GM12878 (cell line): ENCODE measurements around the gene MYO7A. TPM values are rescaled to one million over a fixed set of nuclear protein-coding genes. Genes with fewer than 3 reads are reported as not detected.

Experiments
- ATAC-seq: fragments of 200-7000 bp; cut with Tn5 transposase; 3 replicates; pipeline ENCODE4 v1.9.1; 2020; ENCODE audit warnings: mild to moderate bottlenecking, moderate library complexity
- BruUV-seq: library from RNA; stranded (reverse); fragments of 400-500 nt; replicated peaks from 2 replicates; lab custom pipeline; 2021; lab: Mats Ljungman, UMichigan
- CTCF ChIA-PET: fragments of 300-600 bp; sonication (Branson Sonifier 250); formaldehyde crosslinking; extraction: SDS; loops from one replicate; lab custom pipeline; 2021; ENCODE audit warnings: inconsistent platforms; lab: Yijun Ruan, JAX
- POLR2A ChIA-PET: fragments of 350-600 bp; formaldehyde crosslinking; extraction: SDS; loops from one replicate; lab custom pipeline; 2021; ENCODE audit warnings: inconsistent platforms; lab: Charles Lee
- RAD21 ChIA-PET: fragments of 300-600 bp; sonication (Branson Sonifier 250); formaldehyde crosslinking; loops from one replicate; lab custom pipeline; 2023; ENCODE audit warnings: antibody characterized with exemption; ENCODE audit not compliant: unreplicated experiment; lab: Charles Lee
- SMC1A ChIA-PET: fragments of 300-600 bp; sonication (Branson Sonifier 250); formaldehyde crosslinking; loops from one replicate; lab custom pipeline; 2023; ENCODE audit not compliant: unreplicated experiment, uncharacterized antibody; lab: Charles Lee
- DNase-seq: peaks from one replicate; pipeline ENCODE4 v3.0.0-alpha.2; 2011; ENCODE audit warnings: low read depth, low spot score
- FAIRE-seq: peaks from 3 replicates; lab custom pipeline; 2011; peaks lifted over from hg19 to GRCh38; lab: Jason Lieb, UNC
- H2AFZ ChIP-seq: 2 replicates; pipeline ENCODE4 v1.6.0; 2011; ENCODE audit warnings: low read depth, low read length, control low read depth; ENCODE audit not compliant: control insufficient read depth
- H3K27ac ChIP-seq: 2 replicates; pipeline ENCODE4 v1.5.1; 2011; ENCODE audit warnings: control low read depth; ENCODE audit not compliant: control insufficient read depth, insufficient read depth
- H3K27me3 ChIP-seq, 2 experiments: replicated peaks in 1 of 2; 2 replicates each; pipeline versions ENCODE4 v1.6.0 to v1.6.1; 2011; ENCODE audit warnings: low read length in 1 of 2; ENCODE audit not compliant: control insufficient read depth in 2 of 2, insufficient read depth in 2 of 2
- H3K36me3 ChIP-seq, 2 experiments: 2 replicates each; pipeline ENCODE4 v1.5.1; 2011; ENCODE audit warnings: low read length in 1 of 2; ENCODE audit not compliant: control insufficient read depth in 2 of 2, insufficient read depth in 2 of 2
- H3K4me1 ChIP-seq: 2 replicates; pipeline ENCODE4 v1.6.1; 2011; ENCODE audit warnings: mild to moderate bottlenecking, low read length, moderate library complexity, mixed read lengths; ENCODE audit not compliant: control insufficient read depth, insufficient read depth
- H3K4me2 ChIP-seq: 2 replicates; pipeline ENCODE4 v1.6.0; 2011; ENCODE audit warnings: control low read depth; ENCODE audit not compliant: control insufficient read depth, insufficient read depth
- H3K4me3 ChIP-seq: fragments of 200-600 bp; sonication (generic); 2 replicates; pipeline ENCODE4 v1.5.1; 2016
- H3K79me2 ChIP-seq: 2 replicates; pipeline ENCODE4 v1.6.0; 2011; ENCODE audit warnings: low read length; ENCODE audit not compliant: control insufficient read depth, insufficient read depth
- H3K9ac ChIP-seq: 2 replicates; pipeline ENCODE4 v1.8.0; 2011; ENCODE audit warnings: low read length, control low read depth, mixed read lengths; ENCODE audit not compliant: control insufficient read depth, insufficient read depth
- H3K9me3 ChIP-seq: replicated peaks from 3 replicates; pipeline ENCODE4 v1.5.1; 2011; ENCODE audit warnings: mild to moderate bottlenecking, low read length; ENCODE audit not compliant: control insufficient read depth, insufficient read depth
- H4K20me1 ChIP-seq: 2 replicates; pipeline ENCODE4 v1.6.0; 2011; ENCODE audit not compliant: control insufficient read depth, insufficient read depth
- CBFB ChIP-seq: IDR thresholded peaks from 2 replicates; pipeline ENCODE4 v1.6.1; 2016; ENCODE audit warnings: antibody characterized with exemption, low read depth
- CBX5 ChIP-seq: sonication (generic); IDR thresholded peaks from 2 replicates; pipeline ENCODE4 v1.6.1; 2016; ENCODE audit warnings: low read depth, moderate library complexity, mild to moderate bottlenecking, inconsistent platforms
- CTCF ChIP-seq, 3 experiments: IDR thresholded peaks in 2 of 3; conservative IDR thresholded peaks in 1 of 3; 2 replicates each; pipeline ENCODE4 v1.5.1; 2011; ENCODE audit warnings: low read depth in 3 of 3, low read length in 3 of 3, mild to moderate bottlenecking in 3 of 3, control low read depth in 2 of 3, moderate library complexity in 2 of 3, inconsistent platforms in 1 of 3, mixed read lengths in 1 of 3; ENCODE audit not compliant: control insufficient read depth in 2 of 3, insufficient read depth in 1 of 3; ENCODE audit errors: extremely low read depth in 1 of 3
- EZH2 ChIP-seq: IDR thresholded peaks from 2 replicates; pipeline ENCODE4 v1.6.1; 2012; ENCODE audit warnings: low read depth, mild to moderate bottlenecking, control low read depth, inconsistent platforms, low read length, borderline replicate concordance; ENCODE audit not compliant: control insufficient read depth
- FOXK2 ChIP-seq: fragments of 450-650 bp; IDR thresholded peaks from 2 replicates; pipeline ENCODE4 v1.6.1; 2017; ENCODE audit warnings: mild to moderate bottlenecking, moderate library complexity
- IKZF2 ChIP-seq, 2 experiments: fragments of 450-650 bp; IDR thresholded peaks; 2 replicates each; pipeline ENCODE4 v1.6.1; 2017; ENCODE audit warnings: mild to moderate bottlenecking in 2 of 2, moderate library complexity in 2 of 2
- MEF2A ChIP-seq: IDR thresholded peaks from 2 replicates; pipeline ENCODE4 v1.6.1; 2011; ENCODE audit warnings: low read depth, mild to moderate bottlenecking, low read length, moderate library complexity; ENCODE audit not compliant: insufficient read depth
- PML ChIP-seq: IDR thresholded peaks from 2 replicates; pipeline ENCODE4 v1.6.1; 2012; ENCODE audit warnings: low read length, inconsistent platforms
- POLR2AphosphoS2 ChIP-seq: IDR thresholded peaks from 2 replicates; pipeline ENCODE4 v1.6.1; 2011; ENCODE audit warnings: low read depth, mild to moderate bottlenecking, low read length, improper control_type of control experiment, moderate library complexity
- RELA ChIP-seq: fragments of 450-650 bp; IDR thresholded peaks from 2 replicates; pipeline ENCODE4 v1.8.0; 2014; ENCODE audit warnings: borderline replicate concordance; ENCODE audit not compliant: partially characterized antibody
- SP1 ChIP-seq: IDR thresholded peaks from one replicate; pipeline ENCODE4 v1.6.1; 2011; ENCODE audit warnings: low read depth, low read length
- SUZ12 ChIP-seq: fragments of 200-600 bp; sonication (generic); IDR thresholded peaks from one replicate; pipeline ENCODE4 v1.6.1; 2018; ENCODE audit warnings: antibody characterized with exemption, mild to moderate bottlenecking; ENCODE audit not compliant: unreplicated experiment
- TAF1 ChIP-seq: IDR thresholded peaks from 2 replicates; pipeline ENCODE4 v1.6.1; 2011; ENCODE audit warnings: mild to moderate bottlenecking, low read depth, low read length, borderline replicate concordance
- WRNIP1 ChIP-seq: IDR thresholded peaks from 2 replicates; pipeline ENCODE4 v1.6.1; 2011; ENCODE audit warnings: low read depth, low read length, improper control_type of control experiment, borderline replicate concordance
- ZBED1 ChIP-seq: IDR thresholded peaks from 2 replicates; pipeline ENCODE4 v1.6.1; 2016; ENCODE audit warnings: borderline replicate concordance
- ZBTB33 ChIP-seq: fragments of 450-650 bp; IDR thresholded peaks from 2 replicates; pipeline ENCODE4 v1.6.1; 2017; ENCODE audit warnings: mild to moderate bottlenecking
- ZNF274 ChIP-seq: IDR thresholded peaks from one replicate; pipeline ENCODE4 v1.8.0; 2011; ENCODE audit not compliant: insufficient read length, insufficient read depth
- WGBS: methylation state at CpG from one replicate; pipeline ENCODE4 v1.1.6; 2016; ENCODE audit warnings: low lambda C conversion rate; ENCODE audit not compliant: insufficient replicate concordance, insufficient coverage; ENCODE audit errors: missing lambda C conversion rate; 5-methylcytosine and 5-hydroxymethylcytosine counted together
- in situ Hi-C: fragments of 300-500 bp; cut with MboI; formaldehyde crosslinking; loops from 9 replicates; pipeline ENCODE4 v1.14.3; 2018; ENCODE audit warnings: mixed read lengths
- intact Hi-C: fragments of 100-400 bp; cut with micrococcal nuclease; formaldehyde crosslinking; loops from one replicate; pipeline ENCODE4 v1.14.2; 2022; ENCODE audit not compliant: unreplicated experiment
- polyA plus RNA-seq, 11 experiments: library from polyadenylated mRNA; depleted of rRNA in 4 of 11; unstranded in 6 of 11; stranded (reverse) in 5 of 11; fragments of >200 nt; fragmentation: Nextera tagmentation in 4 of 11; fragmentation: Illumina TruSeq in 1 of 11; extraction: Ambion mirVana in 4 of 11; extraction: Trizol in 1 of 11; gene quantifications; 1 replicate in 1 of 11; 2 replicates in 10 of 11; pipeline versions ENCODE4 v1.2.1 to v1.2.3, GENCODE V29; 2011 to 2016; ENCODE audit warnings: inconsistent platforms in 2 of 11, missing spikeins in 2 of 11, low read depth in 1 of 11
- total RNA-seq, 4 experiments: library from RNA; depleted of rRNA in 3 of 4; stranded (reverse); fragments of >200 nt in 3 of 4; fragmentation: Illumina TruSeq in 1 of 4; extraction: Trizol in 1 of 4; gene quantifications; 2 replicates each; pipeline versions ENCODE4 v1.2.1 to v1.2.3, GENCODE V29; 2013 to 2021

MYO7A gene
- total and polyA plus RNA-seq, 10 of the 15 experiments (the other 5 are each of a cell fraction or from before 2014, with no cell fraction given) = 0.01 to 0.21 (median 0.04) TPM; not detected in 6

- no peak overlapping the region for H3K27ac ChIP-seq
- ChIA-PET RAD21 (no interaction called here), POLR2A (no interaction called here), CTCF (interaction anchor here (0.6 to 2.0 kb wide), 2 partner anchors 14 to 135 kb away, joined by 3 to 8 read pairs; partner anchors contain the start of gene MYO7A), SMC1A (no interaction called here)
- H3K36me3 ChIP-seq = no peaks in the 10 kb centered on the region
- intact Hi-C loops = no loop called here
- no peak overlapping the region for H3K4me3 ChIP-seq
- no peaks in the 10 kb centered on the region; a peak in 2 of 4 replicates for H3K27me3 ChIP-seq
- 26% methylated on average over 4 of the region's 4 CpGs for WGBS
- H3K4me2 ChIP-seq = no peak overlapping the region
- no peaks in the 10 kb centered on the region for H4K20me1 ChIP-seq
- ATAC-seq (no peak), FAIRE-seq (no peak), DNase-seq (no peak)
- H3K79me2 ChIP-seq = no peaks in the 10 kb centered on the region
- no peaks in the 10 kb centered on the region for H3K4me1 ChIP-seq
- H3K9me3 ChIP-seq = no peaks in the 10 kb centered on the region
- no TSS peak for BruUV-seq
- in situ Hi-C loops = no loop called here
- no peak overlapping the region for H3K9ac ChIP-seq
- H2AFZ ChIP-seq = no peak overlapping the region
- no peak for TF ChIP-seq RELA
- TF ChIP-seq IKZF2 (IDR thresholded peaks at IDR 0.05) = no peak
- TF ChIP-seq PML = no peak
- no peak for TF ChIP-seq ZNF274
- no peak for TF ChIP-seq WRNIP1
- no peak for TF ChIP-seq MEF2A
- TF ChIP-seq TAF1 = no peak
Measured at GRCh38 chr11:77141034-77141433, 13.0 kb downstream of the MYO7A start.

GRCh38 chr11:77141475-77141874 is 13.4 kb downstream of the MYO7A start:
- in situ Hi-C loops (no loop called here), intact Hi-C loops (no loop called here)
- Histone ChIP-seq H3K4me1 (no peaks in the 10 kb centered on the region), H3K4me3 (no peak overlapping the region), H3K79me2 (no peaks in the 10 kb centered on the region), H3K4me2 (no peak overlapping the region), H3K9me3 (no peaks in the 10 kb centered on the region), H2AFZ (no peak overlapping the region), H3K9ac (no peak overlapping the region), H3K27me3 (no peaks in the 10 kb centered on the region; a peak in 2 of 4 replicates), H4K20me1 (no peaks in the 10 kb centered on the region), H3K27ac (no peak overlapping the region), H3K36me3 (no peaks in the 10 kb centered on the region)
- no peak for DNase-seq
- no peak for ATAC-seq
- CTCF ChIA-PET = interaction anchor here (0.6 to 2.0 kb wide), 2 partner anchors 14 to 134 kb away, joined by 3 to 8 read pairs; partner anchors contain the start of gene MYO7A
- FAIRE-seq = no peak
- no TSS peak for BruUV-seq
- WGBS = 48% methylated on average over 4 of the region's 4 CpGs
- no peak for TF ChIP-seq EZH2
- no peak for TF ChIP-seq CBX5
- no peak for TF ChIP-seq POLR2AphosphoS2
- TF ChIP-seq CTCF (IDR thresholded peaks at IDR 0.05 in 2 of 3, conservative IDR thresholded peaks at IDR 0.05 in 1 of 3; ENCODE audit: control insufficient read depth in 2 of 3, extremely low read depth in 1 of 3, insufficient read depth in 1 of 3, low read depth in 3 of 3, low read length in 3 of 3) = no peak
- no peak for TF ChIP-seq FOXK2
- TF ChIP-seq SP1 = no peak
- TF ChIP-seq ZBTB33 = no peak
- no peak for TF ChIP-seq ZBED1
- no peak for TF ChIP-seq SUZ12
- TF ChIP-seq CBFB = no peak
- SMC1A ChIA-PET = no interaction called here
- RAD21 ChIA-PET = no interaction called here
- POLR2A ChIA-PET = no interaction called here
